SK-N-SH (cell line): ENCODE data around the gene ADAR. TPM values are rescaled to one million over a fixed set of nuclear protein-coding genes. Genes with fewer than 3 reads are reported as not detected.

Source experiments
- CTCF ChIA-PET: fragments of 300-600, 350-600 bp; formaldehyde crosslinking; extraction: SDS; loops from one replicate; lab custom pipeline; 2021; lab: Yijun Ruan, JAX
- POLR2A ChIA-PET: fragments of 350-600 bp; sonication (Branson Sonifier 250); formaldehyde crosslinking; extraction: SDS; loops from one replicate; lab custom pipeline; 2020; ENCODE audit warnings: antibody characterized with exemption, inconsistent platforms; lab: Yijun Ruan, JAX
- DNase-seq: peaks from one replicate; pipeline ENCODE4 v3.0.0; 2012
- H2AFZ ChIP-seq: fragments of 200-600 bp; sonication (generic); 2 replicates; pipeline ENCODE4 v1.8.1; 2016; ENCODE audit warnings: antibody characterized with exemption, mild to moderate bottlenecking, low read depth
- H3F3A ChIP-seq: fragments of 200-600 bp; sonication (generic); replicated peaks from 2 replicates; pipeline ENCODE3; 2016; ENCODE audit warnings: antibody characterized with exemption, mild to moderate bottlenecking; ENCODE audit not compliant: insufficient read depth
- H3K27ac ChIP-seq, 2 experiments: fragments of 200-500 bp in 1 of 2; fragments of 200-600 bp in 1 of 2; sonication (Bioruptor generic) in 1 of 2; sonication (generic), shearing (Covaris generic) in 1 of 2; 2 replicates each; pipeline versions ENCODE4 v1.5.1 to v1.6.1; 2014 to 2016; ENCODE audit warnings: low read depth in 2 of 2, inconsistent platforms in 1 of 2, low read length in 1 of 2, mild to moderate bottlenecking in 1 of 2, mixed read lengths in 1 of 2
- H3K27me3 ChIP-seq: fragments of 200-600 bp; sonication (generic), shearing (Covaris generic); 2 replicates; pipeline ENCODE4 v1.6.1; 2016; ENCODE audit warnings: mixed run types; ENCODE audit not compliant: insufficient read depth
- H3K36me3 ChIP-seq, 2 experiments: fragments of 200-500 bp in 1 of 2; fragments of 200-600 bp in 1 of 2; sonication (Bioruptor generic) in 1 of 2; sonication (generic) in 1 of 2; replicated peaks in 1 of 2; 2 replicates each; pipeline versions ENCODE3 to v1.5.1; 2014 to 2016; ENCODE audit warnings: low read length in 1 of 2, mild to moderate bottlenecking in 1 of 2; ENCODE audit not compliant: insufficient read depth in 2 of 2, control insufficient read depth in 1 of 2
- H3K4me1 ChIP-seq, 2 experiments: fragments of 200-500 bp in 1 of 2; fragments of 200-600 bp in 1 of 2; sonication (Bioruptor generic) in 1 of 2; sonication (generic), shearing (Covaris generic) in 1 of 2; 2 replicates each; pipeline versions ENCODE4 v1.5.1 to v1.6.1; 2014 to 2016; ENCODE audit warnings: low read depth in 1 of 2, low read length in 1 of 2, mixed run types in 1 of 2; ENCODE audit not compliant: insufficient read depth in 2 of 2, control insufficient read depth in 1 of 2
- H3K4me2 ChIP-seq: fragments of 200-600 bp; sonication (generic), shearing (Covaris generic); 2 replicates; pipeline ENCODE4 v1.6.1; 2017; ENCODE audit warnings: mixed run types
- H3K4me3 ChIP-seq, 2 experiments: fragments of 200-500 bp in 1 of 2; fragments of 200-600 bp in 1 of 2; sonication (Bioruptor generic) in 1 of 2; sonication (generic), shearing (Covaris generic) in 1 of 2; 2 replicates each; pipeline versions ENCODE4 v1.5.1 to v1.8.1; 2014 to 2016; ENCODE audit warnings: low read depth in 2 of 2, inconsistent platforms in 1 of 2, low read length in 1 of 2, mild to moderate bottlenecking in 1 of 2, mixed read lengths in 1 of 2, moderate library complexity in 1 of 2
- H3K79me2 ChIP-seq: fragments of 200-600 bp; sonication (generic); 2 replicates; pipeline ENCODE4 v1.8.1; 2017; ENCODE audit warnings: mild to moderate bottlenecking; ENCODE audit not compliant: insufficient read depth
- H3K9ac ChIP-seq: fragments of 200-600 bp; sonication (generic); 2 replicates; pipeline ENCODE4 v1.6.1; 2017; ENCODE audit warnings: mixed run types
- H3K9me2 ChIP-seq: fragments of 200-600 bp; sonication (generic); 2 replicates; pipeline ENCODE4 v1.6.1; 2017; ENCODE audit warnings: mixed run types
- H3K9me3 ChIP-seq: fragments of 200-600 bp; sonication (generic); 2 replicates; pipeline ENCODE4 v1.6.1; 2017; ENCODE audit warnings: mixed run types, mild to moderate bottlenecking, moderate library complexity
- H4K20me1 ChIP-seq: fragments of 200-600 bp; sonication (generic); 2 replicates; pipeline ENCODE4 v1.6.1; 2017; ENCODE audit warnings: mild to moderate bottlenecking, mixed run types; ENCODE audit not compliant: insufficient read depth
- CHD2 ChIP-seq: fragments of 150-350 bp; IDR thresholded peaks from 2 replicates; pipeline ENCODE4 v1.6.1; 2018; ENCODE audit warnings: low read length; ENCODE audit not compliant: partially characterized antibody
- CTCF ChIP-seq: fragments of 200-600 bp; sonication (generic); IDR thresholded peaks from 2 replicates; pipeline ENCODE4 v1.6.1; 2017; ENCODE audit warnings: antibody characterized with exemption, mild to moderate bottlenecking, moderate library complexity
- EZH2phosphoT487 ChIP-seq: fragments of 200-600 bp; sonication (generic); IDR thresholded peaks from 2 replicates; pipeline ENCODE4 v1.6.1; 2017; ENCODE audit warnings: low read depth, mixed run types, mild to moderate bottlenecking, antibody characterized with exemption, moderate library complexity, borderline replicate concordance
- FOSL2 ChIP-seq: IDR thresholded peaks from 2 replicates; pipeline ENCODE4 v1.4.0; 2012; ENCODE audit warnings: low read depth, mild to moderate bottlenecking, moderate library complexity, borderline replicate concordance
- FOXJ3 ChIP-seq: sonication (generic); formaldehyde crosslinking; IDR thresholded peaks from 2 replicates; pipeline ENCODE4 v1.5.1; 2020; ENCODE audit warnings: mild to moderate bottlenecking, missing genetic modification reagents
- FOXM1 ChIP-seq: IDR thresholded peaks from 2 replicates; pipeline ENCODE4 v1.4.0; 2012; ENCODE audit warnings: low read depth, mild to moderate bottlenecking
- GABPA ChIP-seq: IDR thresholded peaks from 2 replicates; pipeline ENCODE4 v1.4.0; 2012; ENCODE audit warnings: low read depth, mild to moderate bottlenecking
- GATA2 ChIP-seq: sonication (generic); formaldehyde crosslinking; IDR thresholded peaks from 2 replicates; pipeline ENCODE4 v1.5.0; 2020; ENCODE audit warnings: mild to moderate bottlenecking, missing genetic modification reagents
- MAX ChIP-seq: IDR thresholded peaks from 2 replicates; pipeline ENCODE4 v1.4.0; 2012; ENCODE audit warnings: low read depth
- MEF2A ChIP-seq: IDR thresholded peaks from 2 replicates; pipeline ENCODE4 v1.4.0; 2012; ENCODE audit warnings: low read depth, borderline replicate concordance
- POLR2AphosphoS5 ChIP-seq: IDR thresholded peaks from 2 replicates; pipeline ENCODE4 v1.6.1; 2012; ENCODE audit warnings: low read depth, low read length
- RCOR1 ChIP-seq: fragments of 150-350 bp; IDR thresholded peaks from 2 replicates; pipeline ENCODE4 v1.6.1; 2017; ENCODE audit warnings: antibody characterized with exemption, low read length
- REST ChIP-seq: IDR thresholded peaks from 2 replicates; pipeline ENCODE4 v1.6.1; 2012; ENCODE audit warnings: mild to moderate bottlenecking, low read depth, low read length, moderate library complexity
- RFX5 ChIP-seq: IDR thresholded peaks from 2 replicates; pipeline ENCODE4 v1.6.1; 2012; ENCODE audit warnings: mild to moderate bottlenecking, improper control_type of control experiment, low read length
- RXRA ChIP-seq: IDR thresholded peaks from 2 replicates; pipeline ENCODE4 v1.4.0; 2012; ENCODE audit warnings: low read depth, mild to moderate bottlenecking, borderline replicate concordance
- TAF1 ChIP-seq: IDR thresholded peaks from 2 replicates; pipeline ENCODE4 v1.6.1; 2012; ENCODE audit warnings: low read depth, mild to moderate bottlenecking, low read length, moderate library complexity, borderline replicate concordance
- TEAD4 ChIP-seq: IDR thresholded peaks from 2 replicates; pipeline ENCODE4 v1.4.0; 2012; ENCODE audit warnings: mild to moderate bottlenecking, borderline replicate concordance; ENCODE audit not compliant: insufficient read depth
- USF1 ChIP-seq: IDR thresholded peaks from 2 replicates; pipeline ENCODE4 v1.4.0; 2012; ENCODE audit warnings: low read depth, borderline replicate concordance
- USF2 ChIP-seq: fragments of 150-350 bp; IDR thresholded peaks from 2 replicates; pipeline ENCODE4 v1.6.1; 2017; ENCODE audit warnings: antibody characterized with exemption, low read length, low read depth, borderline replicate concordance
- WGBS: methylation state at CpG from one replicate; pipeline ENCODE4 v1.1.6; 2017; ENCODE audit warnings: low lambda C conversion rate; 5-methylcytosine and 5-hydroxymethylcytosine counted together
- polyA plus RNA-seq, 3 experiments: library from polyadenylated mRNA; depleted of rRNA; stranded (reverse); fragments of >200 nt; gene quantifications; 2 replicates each; pipeline ENCODE4 v1.2.3, GENCODE V29; 2012

ADAR gene
- polyA plus RNA-seq, 1 of the 3 experiments (the other 2 are of a cell fraction): 61.1 TPM

- CTCF ChIA-PET: interaction anchor here (1.5 to 1.6 kb wide), 2 partner anchors 10 to 40 kb away, joined by 5 to 6 read pairs; no protein-coding TSS in a partner anchor
Measured at GRCh38 chr1:154586641-154587040, 21.3 kb downstream of the ADAR start.

More at GRCh38 chr1:154586641-154587040, 21.3 kb downstream of the ADAR start:
- no peaks in the 10 kb centered on the region for H3F3A ChIP-seq
- peaks cover 88 to 99% of the 10 kb centered on the region in 2 experiments for H3K36me3 ChIP-seq
- H3K9me2 ChIP-seq: no peaks in the 10 kb centered on the region
- TF ChIP-seq USF2 (no peak), TAF1 (no peak), FOSL2 (no peak), CTCF (no peak), RCOR1 (no peak), POLR2AphosphoS5 (no peak), GATA2 (CRISPR knock-in tag) (no peak), RXRA (no peak), USF1 (no peak), GABPA (no peak), FOXM1 (no peak), RFX5 (no peak), MEF2A (no peak), CHD2 (no peak), REST (no peak), EZH2phosphoT487 (no peak), MAX (no peak), FOXJ3 (CRISPR knock-in tag) (no peak), TEAD4 (no peak)
- H3K4me1 ChIP-seq: peaks cover 0 to 11% of the 10 kb centered on the region in 2 experiments; a peak in 2 of 4 replicates
- H3K9me3 ChIP-seq: no peaks in the 10 kb centered on the region
- H4K20me1 ChIP-seq: peaks cover 14% of the 10 kb centered on the region
- no peak overlapping the region for H2AFZ ChIP-seq
- H3K4me3 ChIP-seq: no peak overlapping the region
- no peaks in the 10 kb centered on the region for H3K79me2 ChIP-seq
- no peak overlapping the region for H3K9ac ChIP-seq
- DNase-seq: no peak
- no peak overlapping the region for H3K27ac ChIP-seq
- H3K4me2 ChIP-seq: no peak overlapping the region
- POLR2A ChIA-PET: no interaction called here
- no peaks in the 10 kb centered on the region for H3K27me3 ChIP-seq
- 96% methylated on average over 6 of the region's 6 CpGs for WGBS
